CD14-positive monocyte (primary cell): ENCODE results near the gene ANKRD39. TPM values are rescaled to one million over a fixed set of nuclear protein-coding genes. Genes with fewer than 3 reads are reported as not detected.
"Not testable (repeated sequence)": the region's sequence is repeated elsewhere in the genome, so short reads cannot be mapped to it uniquely, and the experiment has no call there.

Experiments
- DNase-seq, 3 donors: peaks; one replicate each; pipeline ENCODE4 v3.0.0-alpha.2; 2011 to 2022
- H2AFZ ChIP-seq: 2 replicates; pipeline ENCODE4 v1.6.0; 2012; ENCODE audit warnings: mild to moderate bottlenecking, low read depth, low read length, inconsistent platforms; ENCODE audit not compliant: insufficient read depth, poor library complexity, severe bottlenecking
- H3K27ac ChIP-seq, 2 donors: 1 replicate in 1 of 2; 2 replicates in 1 of 2; pipeline ENCODE4 v1.5.1; 2012 to 2013; ENCODE audit warnings: low read length in 2 of 2, control low read depth in 1 of 2, inconsistent platforms in 1 of 2, low read depth in 1 of 2, mild to moderate bottlenecking in 1 of 2
- H3K27me3 ChIP-seq, 2 donors: one replicate each; pipeline versions ENCODE4 v1.6.0 to v1.6.1; 2011 to 2013; ENCODE audit warnings: low read length in 2 of 2; ENCODE audit not compliant: control insufficient read depth in 2 of 2, insufficient read depth in 2 of 2
- H3K36me3 ChIP-seq, 2 donors: replicated peaks in 1 of 2; 1 replicate in 1 of 2; 2 replicates in 1 of 2; pipeline versions ENCODE4 v1.5.1 to v1.6.1; 2012 to 2013; ENCODE audit warnings: low read length in 2 of 2, control low read depth in 1 of 2, inconsistent platforms in 1 of 2, mild to moderate bottlenecking in 1 of 2; ENCODE audit not compliant: insufficient read depth in 2 of 2, control insufficient read depth in 1 of 2
- H3K4me1 ChIP-seq, 2 donors: 1 replicate in 1 of 2; 2 replicates in 1 of 2; pipeline versions ENCODE4 v1.5.1 to v1.6.1; 2012 to 2013; ENCODE audit warnings: low read length in 2 of 2, control low read depth in 1 of 2, inconsistent platforms in 1 of 2, mild to moderate bottlenecking in 1 of 2, moderate library complexity in 1 of 2; ENCODE audit not compliant: insufficient read depth in 2 of 2, control insufficient read depth in 1 of 2
- H3K4me2 ChIP-seq: replicated peaks from 2 replicates; pipeline ENCODE3; 2012; ENCODE audit warnings: low read length, moderate library complexity, mild to moderate bottlenecking; ENCODE audit not compliant: poor library complexity, severe bottlenecking; ENCODE audit errors: extremely low read depth
- H3K4me3 ChIP-seq, 3 experiments: fragments of 200-600 bp in 1 of 3; sonication (generic) in 1 of 3; replicated peaks in 1 of 3; 1 replicate in 2 of 3; 2 replicates in 1 of 3; pipeline ENCODE4 v1.5.1; 2011 to 2013; ENCODE audit warnings: low read length in 3 of 3, mild to moderate bottlenecking in 3 of 3, control low read depth in 2 of 3, low read depth in 2 of 3, inconsistent platforms in 1 of 3, moderate library complexity in 1 of 3
- H3K79me2 ChIP-seq: 2 replicates; pipeline ENCODE4 v1.6.0; 2012; ENCODE audit warnings: mild to moderate bottlenecking, control low read depth, inconsistent platforms, low read length, moderate library complexity; ENCODE audit not compliant: insufficient read depth
- H3K9ac ChIP-seq: 2 replicates; pipeline ENCODE4 v1.6.0; 2017; ENCODE audit warnings: low read length, mild to moderate bottlenecking; ENCODE audit not compliant: insufficient read depth, poor library complexity, severe bottlenecking
- H3K9me3 ChIP-seq, 2 donors: replicated peaks in 1 of 2; 1 replicate in 1 of 2; 2 replicates in 1 of 2; pipeline versions ENCODE4 v1.5.1 to v1.6.1; 2012 to 2013; ENCODE audit warnings: low read length in 2 of 2, control low read depth in 1 of 2; ENCODE audit not compliant: control insufficient read depth in 1 of 2, insufficient read depth in 1 of 2
- H4K20me1 ChIP-seq: 2 replicates; pipeline ENCODE4 v1.6.0; 2012; ENCODE audit warnings: mild to moderate bottlenecking, low read length, control low read depth, moderate library complexity; ENCODE audit not compliant: insufficient read depth
- H3K27ac Mint-ChIP-seq, 7 donors: one replicate each; pipeline ENCODE4 v1.8.0; 2020; ENCODE audit warnings: mild to moderate bottlenecking in 7 of 7, mixed read lengths in 7 of 7, moderate library complexity in 6 of 7, inconsistent platforms in 2 of 7
- H3K27me3 Mint-ChIP-seq, 3 donors: one replicate each; pipeline ENCODE4 v1.8.0; 2021 to 2022; ENCODE audit warnings: low read depth in 3 of 3, mild to moderate bottlenecking in 3 of 3, mixed read lengths in 3 of 3, moderate library complexity in 3 of 3, inconsistent platforms in 1 of 3
- H3K36me3 Mint-ChIP-seq, 2 donors: one replicate each; pipeline ENCODE4 v1.8.0; 2020; ENCODE audit warnings: mixed read lengths in 2 of 2, inconsistent platforms in 1 of 2, mild to moderate bottlenecking in 1 of 2
- H3K4me1 Mint-ChIP-seq: one replicate; pipeline ENCODE4 v1.8.0; 2020; ENCODE audit warnings: mild to moderate bottlenecking, mixed read lengths
- H3K4me3 Mint-ChIP-seq, 2 donors: one replicate each; pipeline ENCODE4 v1.8.0; 2020; ENCODE audit warnings: mild to moderate bottlenecking in 2 of 2, mixed read lengths in 2 of 2, moderate library complexity in 1 of 2
- H3K9me3 Mint-ChIP-seq, 7 donors: one replicate each; pipeline ENCODE4 v1.8.0; 2020 to 2022; ENCODE audit warnings: mixed read lengths in 7 of 7, mild to moderate bottlenecking in 6 of 7, moderate library complexity in 6 of 7, inconsistent platforms in 2 of 7
- WGBS: methylation state at CpG from one replicate; pipeline ENCODE4 v1.1.5; 2013; ENCODE audit warnings: missing lambda C conversion rate; ENCODE audit not compliant: insufficient coverage; 5-methylcytosine and 5-hydroxymethylcytosine counted together
- intact Hi-C, 2 donors: fragments of 100-400 bp; cut with micrococcal nuclease; formaldehyde crosslinking; loops; one replicate each; pipeline versions ENCODE4 v1.15.0 to v1.15.1; 2023
- polyA plus RNA-seq, 3 donors: library from polyadenylated mRNA; depleted of rRNA in 1 of 3; unstranded in 2 of 3; stranded (reverse) in 1 of 3; fragments of 300-500 nt in 2 of 3; fragments of >200 nt in 1 of 3; fragmentation: Illumina TruSeq in 2 of 3; gene quantifications; 1 replicate in 2 of 3; 2 replicates in 1 of 3; pipeline ENCODE4 v1.2.3, GENCODE V29; 2012 to 2021
- TF ChIP-seq, protein P1 (sequence below): fragments of 200-600 bp; IDR thresholded peaks from one replicate; pipeline ENCODE4 v1.8.0; 2022; ENCODE audit warnings: antibody characterized with exemption, mild to moderate bottlenecking

Gene ANKRD39
- polyA plus RNA-seq, 3 donors: 6.2 to 9.7 (median 9.0) TPM

DNA sequence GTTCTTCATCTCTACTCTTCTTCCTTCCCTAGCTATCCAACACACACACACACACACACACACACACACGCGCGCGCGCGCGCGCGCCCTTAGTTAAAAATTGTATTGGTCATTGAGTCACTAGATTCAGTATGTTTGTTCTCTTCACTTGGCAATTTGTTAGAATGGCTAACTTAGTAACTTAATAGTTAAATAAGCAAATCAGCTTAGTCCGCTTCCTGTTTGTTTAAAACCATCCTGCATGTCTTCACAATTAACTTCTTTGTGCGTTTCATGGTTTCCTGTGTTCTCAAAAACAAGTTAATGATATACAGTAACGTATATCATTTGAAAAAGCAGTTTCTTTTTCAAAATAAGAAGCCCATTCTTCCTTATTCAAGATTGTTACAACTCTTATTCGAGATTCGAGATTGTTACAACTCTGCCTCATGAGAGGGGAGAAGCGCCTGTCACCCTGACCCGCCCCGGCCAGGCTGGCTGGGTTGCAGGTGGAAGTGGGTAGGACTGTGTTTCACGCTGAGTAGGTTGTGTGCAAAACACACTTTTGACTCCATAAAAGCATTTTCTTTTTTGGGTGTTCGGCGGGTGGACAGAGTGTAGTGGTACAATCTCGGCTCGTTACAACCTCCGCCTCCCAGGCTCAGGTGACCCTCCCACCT is 51.2 kb downstream of the ANKRD39 start:
- H4K20me1 ChIP-seq: no peaks in the 10 kb centered on the region
- Mint-ChIP-seq H3K4me1 (no peaks in the 10 kb centered on the region), H3K4me3 (no peak overlapping the region), H3K27ac (peak overlapping the region in 1 of 7 donors; percentile 42), H3K9me3 (no peaks in the 10 kb centered on the region), H3K27me3 (peaks cover 0 to 2% (median 0%) of the 10 kb centered on the region in 3 donors), H3K36me3 (peaks cover 16 to 42% of the 10 kb centered on the region in 2 donors)
- no peak overlapping the region for H3K4me3 ChIP-seq
- H3K9me3 ChIP-seq: no peaks in the 10 kb centered on the region
- H3K36me3 ChIP-seq: peaks cover 15 to 31% of the 10 kb centered on the region in 2 donors
- intact Hi-C loops: no loop called here
- H3K4me1 ChIP-seq: no peaks in the 10 kb centered on the region
- H3K27me3 ChIP-seq: no peaks in the 10 kb centered on the region
- no peaks in the 10 kb centered on the region for H3K79me2 ChIP-seq
- H3K9ac ChIP-seq: no peak overlapping the region
- H3K4me2 ChIP-seq: no peak overlapping the region
- H2AFZ ChIP-seq: no peak overlapping the region
- TF ChIP-seq, protein P1, sequence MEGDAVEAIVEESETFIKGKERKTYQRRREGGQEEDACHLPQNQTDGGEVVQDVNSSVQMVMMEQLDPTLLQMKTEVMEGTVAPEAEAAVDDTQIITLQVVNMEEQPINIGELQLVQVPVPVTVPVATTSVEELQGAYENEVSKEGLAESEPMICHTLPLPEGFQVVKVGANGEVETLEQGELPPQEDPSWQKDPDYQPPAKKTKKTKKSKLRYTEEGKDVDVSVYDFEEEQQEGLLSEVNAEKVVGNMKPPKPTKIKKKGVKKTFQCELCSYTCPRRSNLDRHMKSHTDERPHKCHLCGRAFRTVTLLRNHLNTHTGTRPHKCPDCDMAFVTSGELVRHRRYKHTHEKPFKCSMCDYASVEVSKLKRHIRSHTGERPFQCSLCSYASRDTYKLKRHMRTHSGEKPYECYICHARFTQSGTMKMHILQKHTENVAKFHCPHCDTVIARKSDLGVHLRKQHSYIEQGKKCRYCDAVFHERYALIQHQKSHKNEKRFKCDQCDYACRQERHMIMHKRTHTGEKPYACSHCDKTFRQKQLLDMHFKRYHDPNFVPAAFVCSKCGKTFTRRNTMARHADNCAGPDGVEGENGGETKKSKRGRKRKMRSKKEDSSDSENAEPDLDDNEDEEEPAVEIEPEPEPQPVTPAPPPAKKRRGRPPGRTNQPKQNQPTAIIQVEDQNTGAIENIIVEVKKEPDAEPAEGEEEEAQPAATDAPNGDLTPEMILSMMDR: no peak
- H3K27ac ChIP-seq: no peak overlapping the region
- WGBS: no CpG with 5 or more reads among the region's 23 CpGs
- DNase-seq: no peak

DNA sequence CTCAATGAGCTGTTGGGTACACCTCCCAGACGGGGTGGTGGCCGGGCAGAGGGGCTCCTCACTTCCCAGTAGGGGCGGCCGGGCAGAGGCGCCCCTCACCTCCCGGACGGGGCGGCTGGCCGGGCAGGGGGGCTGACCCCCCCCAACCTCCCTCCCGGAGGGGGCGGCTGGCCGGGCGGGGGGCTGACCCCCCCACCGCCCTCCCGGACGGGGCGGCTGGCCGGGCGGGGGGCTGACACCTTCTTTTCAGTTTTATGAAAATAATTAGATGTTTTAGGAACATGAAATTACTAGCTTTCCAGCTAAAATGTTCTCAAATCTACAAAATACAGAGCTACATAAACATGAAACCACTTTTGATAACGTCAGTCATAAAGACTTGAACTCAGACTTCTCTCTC is 51.9 kb downstream of the ANKRD39 start:
- H3K4me1 Mint-ChIP-seq, intact Hi-C loops, H4K20me1 ChIP-seq, DNase-seq, H3K27me3 ChIP-seq, H3K9ac ChIP-seq, H3K9me3 ChIP-seq, H3K27ac ChIP-seq, H3K4me3 Mint-ChIP-seq, H2AFZ ChIP-seq, H3K4me1 ChIP-seq, H3K4me3 ChIP-seq, H3K27me3 Mint-ChIP-seq, H3K79me2 ChIP-seq, H3K9me3 Mint-ChIP-seq, H3K4me2 ChIP-seq: not testable (repeated sequence)
- peaks cover 16 to 39% of the 10 kb centered on the region in 2 donors for H3K36me3 Mint-ChIP-seq
- peaks cover 15 to 35% of the 10 kb centered on the region in 2 donors for H3K36me3 ChIP-seq
- no CpG with 5 or more reads among the region's 20 CpGs for WGBS
- peak overlapping the region in 1 of 7 donors; percentile 42 for H3K27ac Mint-ChIP-seq
